Colonic mucosa (tissue), 4 donors: ENCODE measurements around the gene FLYWCH2. TPM values are rescaled to one million over a fixed set of nuclear protein-coding genes. Genes with fewer than 3 reads are reported as not detected.

Source experiments
- DNase-seq: peaks from one replicate; pipeline ENCODE4 v3.0.0-alpha.2; 2020
- H3K27ac ChIP-seq: fragments of 200-600 bp; one replicate; pipeline ENCODE4 v1.8.0; 2021
- H3K27me3 ChIP-seq: fragments of 200-600 bp; one replicate; pipeline ENCODE4 v1.8.0; 2021
- H3K36me3 ChIP-seq: fragments of 200-600 bp; one replicate; pipeline ENCODE4 v1.8.0; 2021
- H3K4me1 ChIP-seq: fragments of 200-600 bp; one replicate; pipeline ENCODE4 v1.8.0; 2021; ENCODE audit warnings: mild to moderate bottlenecking
- H3K4me3 ChIP-seq: fragments of 200-600 bp; one replicate; pipeline ENCODE4 v1.8.0; 2021
- H3K9ac ChIP-seq, 2 donors: one replicate each; pipeline ENCODE4 v1.7.0; 2013; ENCODE audit warnings: control low read depth in 2 of 2, low read depth in 2 of 2, low read length in 2 of 2
- H3K9me3 ChIP-seq: fragments of 200-600 bp; one replicate; pipeline ENCODE4 v1.8.0; 2021
- CTCF ChIP-seq: fragments of 200-600 bp; IDR thresholded peaks from one replicate; pipeline ENCODE4 v1.8.0; 2022; ENCODE audit warnings: antibody characterized with exemption, mild to moderate bottlenecking
- intact Hi-C: fragments of 100-400 bp; cut with DNase I; formaldehyde crosslinking; loops from one replicate; pipeline ENCODE4 v1.14.1; 2022
- total RNA-seq, 2 donors: library from RNA; stranded (reverse); fragmentation: NEBNext Ultra II Directional in 1 of 2; extraction: Animal tissue kit (Norgen Biotek cat#: 25700) in 1 of 2; gene quantifications; one replicate each; pipeline ENCODE4 v1.2.1, GENCODE V29; 2021
- donor health status: healthy.
- donor health status: DM: no; HTN: no; CAD: no.
- donor health status: DM: no; HTN: no; CAD: no.

The FLYWCH2 gene
- total RNA-seq, 2 donors from 2014 or later = 16.2 to 24.8 TPM

GRCh38 chr16:2842340-2843000, 40.5 kb upstream of the FLYWCH2 start:
- H3K4me3 ChIP-seq = no peak overlapping the region
- intact Hi-C loops = no loop called here
- H3K27me3 ChIP-seq = no peaks in the 10 kb centered on the region
- H3K9ac ChIP-seq = no peak overlapping the region
- no peaks in the 10 kb centered on the region for H3K36me3 ChIP-seq
- H3K4me1 ChIP-seq = no peaks in the 10 kb centered on the region
- no peak overlapping the region for H3K27ac ChIP-seq
- DNase-seq = peak; percentile 53
- no peaks in the 10 kb centered on the region for H3K9me3 ChIP-seq
- peak; percentile 31 for TF ChIP-seq CTCF

GRCh38 chr16:2843526-2843925, 39.5 kb upstream of the FLYWCH2 start:
- no peak overlapping the region for H3K9ac ChIP-seq

GRCh38 chr16:2845116-2845515, 37.9 kb upstream of the FLYWCH2 start:
- H3K4me3 ChIP-seq = no peak overlapping the region
- no peak overlapping the region for H3K9ac ChIP-seq
- intact Hi-C loops = no loop called here
- H3K36me3 ChIP-seq = no peaks in the 10 kb centered on the region
- no peak overlapping the region for H3K27ac ChIP-seq
- no peak for DNase-seq
- no peaks in the 10 kb centered on the region for H3K9me3 ChIP-seq
- H3K4me1 ChIP-seq = no peaks in the 10 kb centered on the region
- no peaks in the 10 kb centered on the region for H3K27me3 ChIP-seq
- TF ChIP-seq CTCF = no peak

More at GRCh38 chr16:2843526-2843925, 39.5 kb upstream of the FLYWCH2 start:
- H3K27ac ChIP-seq = no peak overlapping the region
- intact Hi-C loops = no loop called here
- H3K4me3 ChIP-seq = no peak overlapping the region
- DNase-seq = no peak
- TF ChIP-seq CTCF = no peak
- no peaks in the 10 kb centered on the region for H3K36me3 ChIP-seq
- no peaks in the 10 kb centered on the region for H3K4me1 ChIP-seq
- no peaks in the 10 kb centered on the region for H3K9me3 ChIP-seq
- H3K27me3 ChIP-seq = no peaks in the 10 kb centered on the region

DNA sequence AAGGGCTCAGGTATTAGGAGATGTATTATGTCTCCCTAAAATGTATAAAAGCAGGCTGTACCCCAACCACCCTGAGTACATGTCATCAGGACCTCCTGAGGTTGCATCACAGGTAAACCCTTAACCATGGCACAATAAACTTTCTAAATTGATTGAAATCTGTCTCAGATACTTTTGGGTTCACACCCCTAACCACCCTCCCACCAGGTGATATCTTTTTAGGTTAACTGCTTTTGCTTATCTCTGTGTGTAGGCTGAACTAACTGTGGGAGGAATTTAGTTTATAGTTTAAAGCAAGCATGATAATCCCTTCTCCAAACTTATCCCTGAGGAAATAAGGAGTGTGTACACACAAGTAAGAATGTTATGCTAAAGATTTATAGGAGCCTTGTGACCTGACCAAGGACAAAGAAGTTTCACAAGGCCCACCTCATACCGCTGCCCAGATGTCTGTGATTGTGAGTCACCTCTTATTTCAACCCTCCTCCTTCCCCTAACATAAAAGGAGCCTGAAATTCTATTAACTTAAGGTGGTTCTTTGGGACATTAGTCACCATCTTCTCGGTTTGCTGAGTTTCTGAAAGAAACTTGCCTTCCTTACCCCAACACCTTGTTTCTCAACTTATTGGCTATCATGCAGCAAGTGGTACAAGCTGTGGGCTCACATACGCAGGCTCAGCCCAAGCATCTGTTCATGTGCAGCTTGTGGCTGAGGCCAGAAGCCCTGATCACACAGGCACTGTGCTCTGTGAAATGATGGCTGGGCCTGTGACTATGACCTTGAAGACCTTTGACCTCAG, 36.3 kb upstream of the FLYWCH2 start:
- no peaks in the 10 kb centered on the region for H3K4me1 ChIP-seq
- H3K9ac ChIP-seq = no peak overlapping the region
- H3K4me3 ChIP-seq = no peak overlapping the region
- H3K27ac ChIP-seq = peak overlapping the region; percentile 36
- H3K27me3 ChIP-seq = no peaks in the 10 kb centered on the region
- DNase-seq = no peak
- TF ChIP-seq CTCF = no peak
- no peaks in the 10 kb centered on the region for H3K36me3 ChIP-seq
- H3K9me3 ChIP-seq = no peaks in the 10 kb centered on the region
- intact Hi-C loops = no loop called here

- Histone ChIP-seq H3K27ac (no peak overlapping the region), H3K4me3 (no peak overlapping the region), H3K4me1 (no peaks in the 10 kb centered on the region), H3K36me3 (no peaks in the 10 kb centered on the region), H3K9ac (no peak overlapping the region), H3K27me3 (peaks cover 4% of the 10 kb centered on the region), H3K9me3 (no peaks in the 10 kb centered on the region)
- TF ChIP-seq CTCF = no peak
- DNase-seq = no peak
- intact Hi-C loops = no loop called here
These were observed 33.9 kb upstream of the FLYWCH2 start for GRCh38 chr16:2848933-2849725.
